ENCODE results near the gene FRAS1. TPM values are rescaled to one million over a fixed set of nuclear protein-coding genes. Genes with fewer than 3 reads are reported as not detected.

FRAS1 gene
- total and polyA plus RNA-seq, 2 donors (not counting 1 experiment from before 2014, with no cell fraction given) = 0.30 to 0.66 TPM

DNA sequence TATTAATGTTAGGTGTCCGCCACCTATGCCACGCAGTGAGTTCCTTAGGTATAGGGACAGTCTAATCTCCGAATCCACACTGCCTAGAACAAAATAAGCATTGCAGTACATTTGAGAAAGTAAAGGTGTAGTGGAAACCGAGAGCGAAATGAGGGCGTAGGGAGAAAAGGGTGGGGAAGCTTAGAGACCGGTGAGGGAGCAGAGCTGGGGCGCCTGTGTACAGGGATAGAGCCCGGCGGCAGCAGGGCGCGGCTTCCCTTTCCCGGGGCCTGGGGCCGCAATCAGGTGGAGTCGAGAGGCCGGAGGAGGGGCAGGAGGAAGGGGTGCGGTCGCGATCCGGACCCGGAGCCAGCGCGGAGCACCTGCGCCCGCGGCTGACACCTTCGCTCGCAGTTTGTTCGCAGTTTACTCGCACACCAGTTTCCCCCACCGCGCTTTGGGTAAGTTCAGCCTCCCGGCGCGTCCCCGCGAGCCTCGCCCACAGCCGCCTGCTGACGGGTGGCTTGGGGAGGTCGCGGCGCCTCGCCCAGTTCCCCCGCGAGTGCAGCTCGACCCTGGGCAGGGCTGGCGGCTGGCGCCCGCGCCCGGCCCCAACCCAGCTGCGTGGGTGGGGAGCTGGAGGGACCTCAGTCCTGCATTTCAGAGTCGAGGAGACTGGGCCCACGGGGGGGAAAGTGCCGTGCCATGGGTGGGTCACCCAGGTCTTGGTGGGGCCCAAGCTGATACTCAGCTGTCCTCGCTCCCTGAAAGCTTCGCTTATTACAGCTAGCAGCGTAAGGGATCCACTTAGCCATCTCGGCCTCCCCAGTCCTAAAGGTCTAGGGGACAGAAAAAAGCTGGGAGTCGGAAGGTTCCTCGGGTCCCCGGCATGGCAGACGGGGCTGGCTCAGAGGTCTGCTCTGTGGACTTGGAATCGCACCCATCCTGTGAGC, 494.6 kb downstream of the FRAS1 start, which contains the start of gene ANXA3:
ANXA3 (plus strand) TSS at position 351 of the 932 bp plus-strand sequence. CDS start 2,704 bp downstream, outside the sequence.
- H4K20me1 ChIP-seq (ENCODE audit: control insufficient read depth, extremely low read depth, insufficient read depth, low read length) = no peaks in the 10 kb centered on the region

GRCh38 chr4:78552389-78553042, 495.4 kb downstream of the FRAS1 start:
- H3K4me1 ChIP-seq (ENCODE audit: control insufficient read depth, extremely low read depth, insufficient read depth, low read length) = no peaks in the 10 kb centered on the region
- H3K9me3 ChIP-seq (ENCODE audit: control insufficient read depth, insufficient read depth, low read depth, low read length) = no peaks in the 10 kb centered on the region
- no peaks in the 10 kb centered on the region for H3K36me3 ChIP-seq (ENCODE audit: control insufficient read depth, insufficient read depth, low read length)
- peak in 1 of 2 donors; percentile 78 for DNase-seq (ENCODE audit: low read depth in 2 of 2)
- TF ChIP-seq, protein P1, sequence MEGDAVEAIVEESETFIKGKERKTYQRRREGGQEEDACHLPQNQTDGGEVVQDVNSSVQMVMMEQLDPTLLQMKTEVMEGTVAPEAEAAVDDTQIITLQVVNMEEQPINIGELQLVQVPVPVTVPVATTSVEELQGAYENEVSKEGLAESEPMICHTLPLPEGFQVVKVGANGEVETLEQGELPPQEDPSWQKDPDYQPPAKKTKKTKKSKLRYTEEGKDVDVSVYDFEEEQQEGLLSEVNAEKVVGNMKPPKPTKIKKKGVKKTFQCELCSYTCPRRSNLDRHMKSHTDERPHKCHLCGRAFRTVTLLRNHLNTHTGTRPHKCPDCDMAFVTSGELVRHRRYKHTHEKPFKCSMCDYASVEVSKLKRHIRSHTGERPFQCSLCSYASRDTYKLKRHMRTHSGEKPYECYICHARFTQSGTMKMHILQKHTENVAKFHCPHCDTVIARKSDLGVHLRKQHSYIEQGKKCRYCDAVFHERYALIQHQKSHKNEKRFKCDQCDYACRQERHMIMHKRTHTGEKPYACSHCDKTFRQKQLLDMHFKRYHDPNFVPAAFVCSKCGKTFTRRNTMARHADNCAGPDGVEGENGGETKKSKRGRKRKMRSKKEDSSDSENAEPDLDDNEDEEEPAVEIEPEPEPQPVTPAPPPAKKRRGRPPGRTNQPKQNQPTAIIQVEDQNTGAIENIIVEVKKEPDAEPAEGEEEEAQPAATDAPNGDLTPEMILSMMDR (conservative IDR thresholded peaks at IDR 0.05 in 1 of 2, IDR thresholded peaks at IDR 0.05 in 1 of 2; ENCODE audit: low read depth in 1 of 2, low read length in 2 of 2) = no peak
- no peak for TF ChIP-seq EZH2 (IDR thresholded peaks at IDR 0.05; ENCODE audit: low read length, missing control alignments)
- no peak overlapping the region for H2AFZ ChIP-seq (ENCODE audit: low read length)
- H3K27ac ChIP-seq (ENCODE audit: insufficient read depth, low read length) = no peak overlapping the region
- H4K20me1 ChIP-seq (ENCODE audit: control insufficient read depth, extremely low read depth, insufficient read depth, low read length) = no peaks in the 10 kb centered on the region
- H3K4me2 ChIP-seq (ENCODE audit: extremely low read depth, insufficient read depth, low read length) = no peak overlapping the region
- no peaks in the 10 kb centered on the region for H3K27me3 ChIP-seq (ENCODE audit: control insufficient read depth, insufficient read depth, low read length)
- H3K4me3 ChIP-seq (replicated peaks in 1 of 4; ENCODE audit: control extremely low read depth in 1 of 4, insufficient read depth in 1 of 4, low read depth in 3 of 4, low read length in 4 of 4) = no peak overlapping the region
- no peaks in the 10 kb centered on the region for H3K79me2 ChIP-seq (ENCODE audit: control insufficient read depth, insufficient read depth, low read length)
- H3K9ac ChIP-seq (ENCODE audit: insufficient read depth, low read length) = no peak overlapping the region

More for the DNA sequence above, 494.6 kb downstream of the FRAS1 start, which contains the start of gene ANXA3:
- Histone ChIP-seq H3K4me2 (ENCODE audit: extremely low read depth, insufficient read depth, low read length) (peak within 1 kb of the TSS; percentile 38), H3K9me3 (ENCODE audit: control insufficient read depth, insufficient read depth, low read depth, low read length) (no peaks in the 10 kb centered on the region), H3K9ac (ENCODE audit: insufficient read depth, low read length) (peak within 1 kb of the TSS; percentile 3), H2AFZ (ENCODE audit: low read length) (peak within 1 kb of the TSS; percentile 9), H3K27ac (ENCODE audit: insufficient read depth, low read length) (no peak within 1 kb of the TSS), H3K27me3 (ENCODE audit: control insufficient read depth, insufficient read depth, low read length) (no peaks in the 10 kb centered on the region), H3K79me2 (ENCODE audit: control insufficient read depth, insufficient read depth, low read length) (no peaks in the 10 kb centered on the region), H3K4me1 (ENCODE audit: control insufficient read depth, extremely low read depth, insufficient read depth, low read length) (no peaks in the 10 kb centered on the region), H3K4me3 (replicated peaks in 1 of 4; ENCODE audit: control extremely low read depth in 1 of 4, insufficient read depth in 1 of 4, low read depth in 3 of 4, low read length in 4 of 4) (peak within 1 kb of the TSS; percentile 5 to 65 (median 34)), H3K36me3 (ENCODE audit: control insufficient read depth, insufficient read depth, low read length) (no peaks in the 10 kb centered on the region)
- DNase-seq (ENCODE audit: low read depth in 2 of 2) = peak in 1 of 2 donors; percentile 46
- TF ChIP-seq EZH2 (IDR thresholded peaks at IDR 0.05; ENCODE audit: low read length, missing control alignments) = no peak
- TF ChIP-seq, protein P1 (conservative IDR thresholded peaks at IDR 0.05 in 1 of 2, IDR thresholded peaks at IDR 0.05 in 1 of 2; ENCODE audit: low read depth in 1 of 2, low read length in 2 of 2) = no peak

DNA sequence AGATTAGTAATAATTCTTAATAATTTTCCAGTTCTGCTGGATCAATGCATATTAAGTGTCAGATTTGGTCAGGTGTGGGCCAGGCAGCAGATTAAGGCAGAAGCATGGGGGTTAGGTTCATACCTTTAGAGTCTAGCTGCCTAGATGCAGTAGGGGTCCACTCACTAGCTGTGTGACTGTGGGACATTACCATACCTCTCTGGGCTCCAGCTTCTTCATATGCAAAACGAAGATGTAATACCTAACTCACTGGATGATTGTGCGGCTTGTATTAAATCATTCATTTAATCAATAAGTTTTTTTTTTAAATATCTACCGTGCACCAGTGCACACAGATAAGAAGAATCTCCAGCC, 495.9 kb downstream of the FRAS1 start:
- Histone ChIP-seq H2AFZ (ENCODE audit: low read length) (no peak overlapping the region), H3K36me3 (ENCODE audit: control insufficient read depth, insufficient read depth, low read length) (no peaks in the 10 kb centered on the region), H3K4me3 (replicated peaks in 1 of 4; ENCODE audit: control extremely low read depth in 1 of 4, insufficient read depth in 1 of 4, low read depth in 3 of 4, low read length in 4 of 4) (no peak overlapping the region), H3K4me2 (ENCODE audit: extremely low read depth, insufficient read depth, low read length) (no peak overlapping the region), H3K9ac (ENCODE audit: insufficient read depth, low read length) (no peak overlapping the region), H3K27ac (ENCODE audit: insufficient read depth, low read length) (no peak overlapping the region), H3K9me3 (ENCODE audit: control insufficient read depth, insufficient read depth, low read depth, low read length) (no peaks in the 10 kb centered on the region), H4K20me1 (ENCODE audit: control insufficient read depth, extremely low read depth, insufficient read depth, low read length) (no peaks in the 10 kb centered on the region), H3K4me1 (ENCODE audit: control insufficient read depth, extremely low read depth, insufficient read depth, low read length) (no peaks in the 10 kb centered on the region), H3K79me2 (ENCODE audit: control insufficient read depth, insufficient read depth, low read length) (no peaks in the 10 kb centered on the region), H3K27me3 (ENCODE audit: control insufficient read depth, insufficient read depth, low read length) (no peaks in the 10 kb centered on the region)
- DNase-seq (ENCODE audit: low read depth in 2 of 2) = no peak
- TF ChIP-seq, protein P1 (conservative IDR thresholded peaks at IDR 0.05 in 1 of 2, IDR thresholded peaks at IDR 0.05 in 1 of 2; ENCODE audit: low read depth in 1 of 2, low read length in 2 of 2) = no peak
- no peak for TF ChIP-seq EZH2 (IDR thresholded peaks at IDR 0.05; ENCODE audit: low read length, missing control alignments)

All from fibroblast of lung (primary cell).